Left lung (tissue), 10 donors: ENCODE measurements around the gene EIF4E1B. TPM values are rescaled to one million over a fixed set of nuclear protein-coding genes. Genes with fewer than 3 reads are reported as not detected.

Experiments used
- ATAC-seq: fragments of 200-7000 bp; cut with Tn5 transposase; one replicate; pipeline ENCODE4 v1.9.1; 2020; ENCODE audit warnings: moderate library complexity
- DNase-seq, 4 donors: peaks; one replicate each; pipeline ENCODE4 v3.0.0-alpha.2; 2013 to 2020
- H3K27ac ChIP-seq, 2 donors: fragments of 200-600 bp; sonication (generic) in 1 of 2; one replicate each; pipeline versions ENCODE4 v1.5.0 to v1.8.0; 2020 to 2021
- H3K27me3 ChIP-seq, 2 donors: fragments of 200-600 bp; sonication (generic) in 1 of 2; one replicate each; pipeline versions ENCODE4 v1.5.0 to v1.8.0; 2020 to 2021
- H3K36me3 ChIP-seq, 2 donors: fragments of 200-600 bp; sonication (generic) in 1 of 2; one replicate each; pipeline versions ENCODE4 v1.5.0 to v1.8.0; 2020 to 2021
- H3K4me1 ChIP-seq, 2 donors: fragments of 200-600 bp; one replicate each; pipeline ENCODE4 v1.8.0; 2021
- H3K4me3 ChIP-seq, 2 donors: fragments of 200-600 bp; sonication (generic) in 1 of 2; one replicate each; pipeline versions ENCODE4 v1.5.0 to v1.8.0; 2020 to 2021; ENCODE audit warnings: mild to moderate bottlenecking in 1 of 2
- H3K9me3 ChIP-seq, 2 donors: fragments of 200-600 bp; sonication (generic) in 1 of 2; one replicate each; pipeline versions ENCODE4 v1.5.0 to v1.8.0; 2020 to 2021
- intact Hi-C, 2 donors: fragments of 100-400 bp; cut with DNase I; formaldehyde crosslinking; loops; one replicate each; pipeline versions ENCODE4 v1.11.2 to v1.14.2; 2022
- polyA plus RNA-seq, 6 donors: library from polyadenylated mRNA; unstranded; fragments of 120-200 nt; gene quantifications; one replicate each; pipeline ENCODE4 v1.2.1, GENCODE V29; 2013; ENCODE audit not compliant: insufficient read length in 6 of 6
- total RNA-seq, 2 donors: library from RNA; stranded (reverse); fragmentation: NEBNext Ultra II Directional; extraction: Animal tissue kit (Norgen Biotek cat#: 25700); gene quantifications; one replicate each; pipeline ENCODE4 v1.2.1, GENCODE V29; 2021
- TF ChIP-seq, protein P1 (sequence below), 2 donors: fragments of 200-600 bp; sonication (generic) in 1 of 2; IDR thresholded peaks; one replicate each; pipeline versions ENCODE4 v1.5.0 to v1.8.0; 2021; ENCODE audit warnings: antibody characterized with exemption in 2 of 2
- donor health status: DM: no; HTN: yes; CAD: no.
- donor health status: DM: no; HTN: no; CAD: no.

EIF4E1B gene
- total and polyA plus RNA-seq, 8 donors: 0.07 to 0.10 (median 0.08) TPM; not detected in 5

GRCh38 chr5:176676361-176676824, 45.9 kb downstream of the EIF4E1B start:
- no peak overlapping the region for H3K4me3 ChIP-seq
- intact Hi-C loops: no loop called here
- no peaks in the 10 kb centered on the region for H3K4me1 ChIP-seq
- peaks cover 24 to 63% of the 10 kb centered on the region in 2 donors for H3K27me3 ChIP-seq
- no peak overlapping the region for H3K27ac ChIP-seq
- TF ChIP-seq, protein P1, sequence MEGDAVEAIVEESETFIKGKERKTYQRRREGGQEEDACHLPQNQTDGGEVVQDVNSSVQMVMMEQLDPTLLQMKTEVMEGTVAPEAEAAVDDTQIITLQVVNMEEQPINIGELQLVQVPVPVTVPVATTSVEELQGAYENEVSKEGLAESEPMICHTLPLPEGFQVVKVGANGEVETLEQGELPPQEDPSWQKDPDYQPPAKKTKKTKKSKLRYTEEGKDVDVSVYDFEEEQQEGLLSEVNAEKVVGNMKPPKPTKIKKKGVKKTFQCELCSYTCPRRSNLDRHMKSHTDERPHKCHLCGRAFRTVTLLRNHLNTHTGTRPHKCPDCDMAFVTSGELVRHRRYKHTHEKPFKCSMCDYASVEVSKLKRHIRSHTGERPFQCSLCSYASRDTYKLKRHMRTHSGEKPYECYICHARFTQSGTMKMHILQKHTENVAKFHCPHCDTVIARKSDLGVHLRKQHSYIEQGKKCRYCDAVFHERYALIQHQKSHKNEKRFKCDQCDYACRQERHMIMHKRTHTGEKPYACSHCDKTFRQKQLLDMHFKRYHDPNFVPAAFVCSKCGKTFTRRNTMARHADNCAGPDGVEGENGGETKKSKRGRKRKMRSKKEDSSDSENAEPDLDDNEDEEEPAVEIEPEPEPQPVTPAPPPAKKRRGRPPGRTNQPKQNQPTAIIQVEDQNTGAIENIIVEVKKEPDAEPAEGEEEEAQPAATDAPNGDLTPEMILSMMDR (IDR thresholded peaks at IDR 0.05): no peak
- no peaks in the 10 kb centered on the region for H3K36me3 ChIP-seq
- no peak for ATAC-seq
- H3K9me3 ChIP-seq: no peaks in the 10 kb centered on the region
- DNase-seq: no peak

DNA sequence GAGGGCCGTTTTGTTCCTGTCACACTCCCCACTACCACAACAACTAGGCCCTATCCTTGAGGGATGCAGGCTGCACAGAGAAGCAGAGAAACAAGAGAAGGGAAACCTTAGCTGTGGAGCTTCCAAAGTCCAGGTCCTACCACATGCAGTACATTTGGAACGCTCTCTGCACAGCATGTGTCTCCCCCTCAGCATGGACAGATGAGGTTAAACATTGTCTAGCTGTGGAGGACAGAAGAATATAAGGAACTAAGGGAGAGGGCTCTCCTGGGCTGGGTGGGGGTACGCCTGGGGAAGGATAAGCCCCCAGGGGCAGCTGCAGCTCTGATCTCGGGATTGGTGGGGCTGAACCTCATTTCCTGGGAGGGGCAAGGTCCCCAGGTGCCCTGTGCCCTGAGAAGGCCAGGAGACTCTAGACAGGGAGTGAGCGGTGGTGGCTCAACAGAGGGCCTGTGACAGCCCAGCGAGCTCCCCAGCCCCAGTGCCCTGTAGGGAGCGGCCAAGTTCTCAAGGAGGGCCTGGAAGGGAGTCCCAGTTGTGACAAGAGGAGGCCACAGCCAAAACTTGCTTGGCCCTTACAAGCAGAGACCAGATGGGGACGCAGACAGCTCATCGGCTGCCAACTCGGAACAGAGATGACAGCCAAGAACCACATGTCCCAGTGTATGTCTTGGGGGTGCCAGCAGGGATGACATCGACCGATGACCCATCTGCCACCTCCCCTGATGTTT, 46.9 kb downstream of the EIF4E1B start:
- DNase-seq: no peak
- Histone ChIP-seq H3K4me3 (no peak overlapping the region), H3K4me1 (no peaks in the 10 kb centered on the region), H3K9me3 (no peaks in the 10 kb centered on the region), H3K27me3 (peaks cover 24 to 63% of the 10 kb centered on the region in 2 donors), H3K36me3 (no peaks in the 10 kb centered on the region), H3K27ac (no peak overlapping the region)
- intact Hi-C loops: no loop called here
- no peak for ATAC-seq
- TF ChIP-seq, protein P1 (IDR thresholded peaks at IDR 0.05): no peak

DNA sequence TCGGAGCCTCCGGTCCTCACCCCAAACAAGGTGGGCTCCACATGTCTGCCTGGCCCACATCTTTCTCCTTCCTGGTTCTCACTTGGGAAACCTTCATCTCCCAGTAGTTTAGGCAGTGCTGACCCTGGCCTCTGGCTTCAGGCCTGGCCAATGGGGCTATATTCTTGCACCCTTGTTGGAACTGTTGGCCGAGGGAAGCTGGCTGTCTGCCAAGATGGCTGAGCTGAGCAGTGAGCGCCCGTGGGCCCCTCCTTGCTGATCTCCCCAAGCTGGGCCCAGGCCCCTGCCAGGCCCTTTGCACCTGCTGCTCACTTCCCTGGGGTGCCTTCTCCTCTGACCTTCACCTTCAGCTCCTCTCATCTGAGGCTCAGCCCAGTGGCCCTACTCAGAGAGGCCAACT, 48.1 kb downstream of the EIF4E1B start:
- intact Hi-C loops: no loop called here
- H3K9me3 ChIP-seq: no peaks in the 10 kb centered on the region
- H3K27me3 ChIP-seq: peaks cover 24 to 64% of the 10 kb centered on the region in 2 donors
- no peak overlapping the region for H3K27ac ChIP-seq
- DNase-seq (no peak), ATAC-seq (no peak)
- TF ChIP-seq, protein P1 (IDR thresholded peaks at IDR 0.05): no peak
- no peaks in the 10 kb centered on the region for H3K4me1 ChIP-seq
- no peaks in the 10 kb centered on the region for H3K36me3 ChIP-seq
- no peak overlapping the region for H3K4me3 ChIP-seq

GRCh38 chr5:176679365-176680225, 49.1 kb downstream of the EIF4E1B start:
- no peak overlapping the region for H3K27ac ChIP-seq
- no peak for ATAC-seq
- no peak overlapping the region for H3K4me3 ChIP-seq
- peak in 1 of 4 donors; percentile 39 for DNase-seq
- peaks cover 24 to 68% of the 10 kb centered on the region in 2 donors for H3K27me3 ChIP-seq
- no peaks in the 10 kb centered on the region for H3K4me1 ChIP-seq
- TF ChIP-seq, protein P1 (IDR thresholded peaks at IDR 0.05): no peak
- no peaks in the 10 kb centered on the region for H3K9me3 ChIP-seq
- intact Hi-C loops: no loop called here
- no peaks in the 10 kb centered on the region for H3K36me3 ChIP-seq

DNA sequence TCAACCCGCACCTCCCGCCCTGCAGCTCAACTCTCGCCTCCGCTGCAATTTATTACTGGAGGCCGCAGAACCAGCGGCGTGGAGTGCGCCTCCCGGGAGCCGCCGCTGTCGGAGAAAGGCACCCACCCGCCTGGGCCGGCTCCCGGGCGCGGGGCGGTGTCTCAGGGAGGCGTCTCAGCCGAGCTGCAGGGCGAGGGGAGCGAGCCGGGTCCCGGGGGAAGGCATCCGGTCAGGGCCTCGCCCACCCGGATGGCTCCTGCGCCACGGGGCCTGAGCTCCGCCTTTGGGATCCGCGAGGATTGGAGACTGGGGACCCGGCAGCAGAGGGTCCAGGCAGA, 49.7 kb downstream of the EIF4E1B start:
- H3K9me3 ChIP-seq: peaks cover 0 to 3% of the 10 kb centered on the region in 2 donors
- DNase-seq (no peak), ATAC-seq (no peak)
- H3K4me3 ChIP-seq: no peak overlapping the region
- intact Hi-C loops: no loop called here
- no peak overlapping the region for H3K27ac ChIP-seq
- H3K4me1 ChIP-seq: no peaks in the 10 kb centered on the region
- TF ChIP-seq, protein P1 (IDR thresholded peaks at IDR 0.05): no peak
- H3K36me3 ChIP-seq: no peaks in the 10 kb centered on the region
- peaks cover 24 to 71% of the 10 kb centered on the region in 2 donors for H3K27me3 ChIP-seq
